Measurements from ENCODE around the gene GRIK1. TPM values are rescaled to one million over a fixed set of nuclear protein-coding genes. Genes with fewer than 3 reads are reported as not detected.

Gene GRIK1
- polyA plus RNA-seq, 1 donor (not counting 4 experiments of a cell fraction or from before 2014, with no cell fraction given): not detected

DNA sequence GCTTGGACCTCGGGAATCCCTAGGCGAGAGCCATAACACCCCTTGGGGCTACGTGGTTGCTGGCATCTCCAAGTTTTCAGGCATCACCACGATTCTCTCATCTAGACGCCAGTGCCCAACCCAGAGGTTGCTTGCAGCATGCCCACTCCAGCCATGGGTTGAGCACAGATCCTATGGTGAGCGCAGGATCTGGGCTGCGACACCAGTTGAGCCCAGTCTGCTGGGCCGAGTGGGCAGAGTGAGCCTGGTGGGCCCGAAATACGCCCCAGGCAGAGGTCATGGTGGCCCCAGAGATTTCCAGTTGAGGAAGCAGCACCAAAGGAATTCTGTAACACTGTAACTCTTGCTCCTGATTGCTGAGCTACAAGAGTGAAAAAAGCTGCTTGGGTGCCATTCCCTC is 46.1 kb upstream of the GRIK1 start:
- H3K36me3 ChIP-seq (ENCODE audit: control insufficient read depth in 2 of 2, extremely low read depth in 1 of 2, insufficient read depth in 2 of 2, low read length in 2 of 2): no peaks in the 10 kb centered on the region
- no peaks in the 10 kb centered on the region for H4K20me1 ChIP-seq (ENCODE audit: control insufficient read depth, extremely low read depth, insufficient read depth, low read length)
- H2AFZ ChIP-seq (ENCODE audit: control insufficient read depth, low read length): no peak overlapping the region
- no peak for TF ChIP-seq EZH2 (IDR thresholded peaks at IDR 0.05; ENCODE audit: low read length)
- TF ChIP-seq, protein P1, sequence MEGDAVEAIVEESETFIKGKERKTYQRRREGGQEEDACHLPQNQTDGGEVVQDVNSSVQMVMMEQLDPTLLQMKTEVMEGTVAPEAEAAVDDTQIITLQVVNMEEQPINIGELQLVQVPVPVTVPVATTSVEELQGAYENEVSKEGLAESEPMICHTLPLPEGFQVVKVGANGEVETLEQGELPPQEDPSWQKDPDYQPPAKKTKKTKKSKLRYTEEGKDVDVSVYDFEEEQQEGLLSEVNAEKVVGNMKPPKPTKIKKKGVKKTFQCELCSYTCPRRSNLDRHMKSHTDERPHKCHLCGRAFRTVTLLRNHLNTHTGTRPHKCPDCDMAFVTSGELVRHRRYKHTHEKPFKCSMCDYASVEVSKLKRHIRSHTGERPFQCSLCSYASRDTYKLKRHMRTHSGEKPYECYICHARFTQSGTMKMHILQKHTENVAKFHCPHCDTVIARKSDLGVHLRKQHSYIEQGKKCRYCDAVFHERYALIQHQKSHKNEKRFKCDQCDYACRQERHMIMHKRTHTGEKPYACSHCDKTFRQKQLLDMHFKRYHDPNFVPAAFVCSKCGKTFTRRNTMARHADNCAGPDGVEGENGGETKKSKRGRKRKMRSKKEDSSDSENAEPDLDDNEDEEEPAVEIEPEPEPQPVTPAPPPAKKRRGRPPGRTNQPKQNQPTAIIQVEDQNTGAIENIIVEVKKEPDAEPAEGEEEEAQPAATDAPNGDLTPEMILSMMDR (optimal IDR thresholded peaks at IDR 0.05 in 1 of 3, IDR thresholded peaks at IDR 0.05 in 1 of 3, conservative IDR thresholded peaks at IDR 0.05 in 1 of 3; ENCODE audit: extremely low read depth in 1 of 3, insufficient read depth in 2 of 3, low read length in 3 of 3): no peak
- H3K9me3 ChIP-seq (ENCODE audit: control insufficient read depth, low read depth, low read length): no peaks in the 10 kb centered on the region
- dilution Hi-C loops (cut with MboI; ENCODE audit: extremely low pct_ligation_motif_present, low sequenced_read_pairs): no loop called here
- H3K4me3 ChIP-seq (ENCODE audit: control insufficient read depth in 2 of 3, extremely low read depth in 1 of 3, insufficient read depth in 2 of 3, low read depth in 1 of 3, low read length in 3 of 3): no peak overlapping the region
- no peaks in the 10 kb centered on the region for H3K9me1 ChIP-seq (ENCODE audit: control insufficient read depth, extremely low read depth, insufficient read depth, low read length)
- FAIRE-seq (no peak), DNase-seq (ENCODE audit: low read depth, low spot score) (no peak)
- no peaks in the 10 kb centered on the region for H3K79me2 ChIP-seq (ENCODE audit: control insufficient read depth, insufficient read depth, low read length)
- no peaks in the 10 kb centered on the region for H3K4me1 ChIP-seq (ENCODE audit: control insufficient read depth, extremely low read depth, insufficient read depth, low read length)
- no peak overlapping the region for H3K4me2 ChIP-seq (ENCODE audit: control insufficient read depth, extremely low read depth, insufficient read depth, low read depth, low read length)
- H3K9ac ChIP-seq (ENCODE audit: control insufficient read depth, extremely low read depth, insufficient read depth, low read length): no peak overlapping the region
- no peaks in the 10 kb centered on the region for H3K27me3 ChIP-seq (ENCODE audit: control insufficient read depth, extremely low read depth, insufficient read depth, low read length)
- H3K27ac ChIP-seq (ENCODE audit: control insufficient read depth, insufficient read depth, low read length): no peak overlapping the region

DNA sequence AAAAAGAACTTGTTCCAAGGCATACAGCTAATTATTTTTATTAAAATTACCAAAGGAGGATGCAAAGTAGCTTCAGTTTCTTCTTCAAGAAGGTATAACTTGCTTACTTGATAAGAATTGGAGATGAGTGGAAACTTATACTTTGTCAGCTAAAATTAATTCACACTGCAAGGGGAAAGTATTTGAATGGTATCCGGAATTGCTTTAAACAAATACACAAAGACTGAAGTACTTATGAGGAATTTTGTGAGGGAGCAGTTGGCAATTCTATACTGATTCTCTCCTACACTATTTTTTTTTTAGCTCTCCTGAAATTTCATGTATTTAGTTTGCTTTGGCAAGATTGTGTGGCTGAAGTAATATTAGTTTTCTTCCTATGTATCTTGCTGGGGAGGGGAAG is 39.2 kb upstream of the GRIK1 start:
- no peaks in the 10 kb centered on the region for H3K36me3 ChIP-seq (ENCODE audit: control insufficient read depth in 2 of 2, extremely low read depth in 1 of 2, insufficient read depth in 2 of 2, low read length in 2 of 2)
- no peaks in the 10 kb centered on the region for H3K4me1 ChIP-seq (ENCODE audit: control insufficient read depth, extremely low read depth, insufficient read depth, low read length)
- no peaks in the 10 kb centered on the region for H3K9me1 ChIP-seq (ENCODE audit: control insufficient read depth, extremely low read depth, insufficient read depth, low read length)
- no peak overlapping the region for H3K9ac ChIP-seq (ENCODE audit: control insufficient read depth, extremely low read depth, insufficient read depth, low read length)
- no peak for FAIRE-seq
- H2AFZ ChIP-seq (ENCODE audit: control insufficient read depth, low read length): no peak overlapping the region
- H3K9me3 ChIP-seq (ENCODE audit: control insufficient read depth, low read depth, low read length): no peaks in the 10 kb centered on the region
- H3K27ac ChIP-seq (ENCODE audit: control insufficient read depth, insufficient read depth, low read length): no peak overlapping the region
- H4K20me1 ChIP-seq (ENCODE audit: control insufficient read depth, extremely low read depth, insufficient read depth, low read length): no peaks in the 10 kb centered on the region
- TF ChIP-seq, protein P1 (optimal IDR thresholded peaks at IDR 0.05 in 1 of 3, IDR thresholded peaks at IDR 0.05 in 1 of 3, conservative IDR thresholded peaks at IDR 0.05 in 1 of 3; ENCODE audit: extremely low read depth in 1 of 3, insufficient read depth in 2 of 3, low read length in 3 of 3): no peak
- TF ChIP-seq EZH2 (IDR thresholded peaks at IDR 0.05; ENCODE audit: low read length): no peak
- H3K4me2 ChIP-seq (ENCODE audit: control insufficient read depth, extremely low read depth, insufficient read depth, low read depth, low read length): no peak overlapping the region
- dilution Hi-C loops (cut with MboI; ENCODE audit: extremely low pct_ligation_motif_present, low sequenced_read_pairs): no loop called here
- H3K4me3 ChIP-seq (ENCODE audit: control insufficient read depth in 2 of 3, extremely low read depth in 1 of 3, insufficient read depth in 2 of 3, low read depth in 1 of 3, low read length in 3 of 3): no peak overlapping the region
- no peaks in the 10 kb centered on the region for H3K27me3 ChIP-seq (ENCODE audit: control insufficient read depth, extremely low read depth, insufficient read depth, low read length)
- no peak for DNase-seq (ENCODE audit: low read depth, low spot score)
- H3K79me2 ChIP-seq (ENCODE audit: control insufficient read depth, insufficient read depth, low read length): no peaks in the 10 kb centered on the region

Measured in keratinocyte (primary cell).